ENCODE data around the gene PIK3R2.

DNA sequence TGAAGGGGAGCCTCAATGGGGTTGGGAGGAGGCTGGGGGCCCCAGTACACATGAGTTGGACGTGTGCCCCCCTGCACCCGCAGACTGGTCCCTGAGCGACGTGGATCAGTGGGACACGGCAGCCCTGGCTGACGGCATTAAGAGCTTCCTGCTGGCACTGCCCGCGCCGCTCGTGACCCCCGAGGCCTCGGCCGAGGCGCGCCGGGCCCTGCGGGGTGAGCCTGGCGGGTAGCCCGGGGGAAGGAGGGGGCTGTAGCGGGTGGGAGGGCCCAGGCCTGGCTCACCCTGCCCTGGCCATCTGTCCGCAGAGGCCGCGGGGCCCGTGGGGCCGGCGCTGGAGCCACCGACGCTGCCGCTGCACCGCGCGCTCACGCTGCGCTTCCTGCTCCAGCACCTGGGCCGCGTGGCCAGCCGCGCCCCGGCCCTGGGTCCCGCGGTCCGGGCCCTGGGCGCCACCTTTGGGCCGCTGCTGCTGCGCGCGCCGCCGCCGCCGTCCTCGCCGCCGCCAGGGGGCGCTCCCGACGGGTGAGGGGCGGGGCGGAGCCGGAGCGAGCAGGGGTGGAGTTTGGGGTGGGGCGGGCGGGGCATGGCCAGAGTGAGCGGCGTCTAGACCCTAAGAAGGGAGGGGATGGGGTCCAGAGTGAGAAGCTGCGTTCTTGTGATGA lies 8.1 kb downstream of the PIK3R2 start:
- TF ChIP-seq CTCF (IDR thresholded peaks at IDR 0.05; ENCODE audit: control extremely low read depth in 1 of 3, insufficient read depth in 1 of 3, low read depth in 1 of 3, low read length in 3 of 3) (peak; percentile 47 to 93 (median 72)), EZH2 (IDR thresholded peaks at IDR 0.05; ENCODE audit: low read depth, low read length, severe bottlenecking) (no peak), POLR2AphosphoS5 (IDR thresholded peaks at IDR 0.05; ENCODE audit: low read depth, low read length) (0 out of 2 replicates have a peak, but pooled peaks have one; percentile 6), JUN (IDR thresholded peaks at IDR 0.05; ENCODE audit: low read depth, low read length) (no peak), RNF2 (IDR thresholded peaks at IDR 0.05; ENCODE audit: borderline replicate concordance, low read depth, low read length, missing control alignments, poor library complexity, severe bottlenecking) (no peak), CEBPB (IDR thresholded peaks at IDR 0.05; ENCODE audit: low read depth, low read length) (no peak), GABPA (IDR thresholded peaks at IDR 0.05; ENCODE audit: borderline replicate concordance, insufficient read depth, low read length) (0 out of 2 replicates have a peak, but pooled peaks have one; percentile 17), BRCA1 (IDR thresholded peaks at IDR 0.05; ENCODE audit: low read depth, low read length) (no peak), NANOG (IDR thresholded peaks at IDR 0.05; ENCODE audit: insufficient read depth, low read depth, low read length, poor library complexity, severe bottlenecking) (no peak), NRF1 (IDR thresholded peaks at IDR 0.05; ENCODE audit: low read depth, low read length) (no peak), EGR1 (IDR thresholded peaks at IDR 0.05; ENCODE audit: borderline replicate concordance, low read depth, low read length) (no peak), CHD2 (IDR thresholded peaks at IDR 0.05; ENCODE audit: low read length) (no peak), RAD21 (IDR thresholded peaks at IDR 0.05 in 1 of 2, conservative IDR thresholded peaks at IDR 0.05 in 1 of 2; ENCODE audit: low read depth in 2 of 2, low read length in 2 of 2) (0 out of 4 replicates have a peak, but pooled peaks of 1 of the 2 experiments have one; percentile 28)
